Progenitor cell of endocrine pancreas (in vitro differentiated cells): ENCODE data around the gene GPX4. TPM values are rescaled to one million over a fixed set of nuclear protein-coding genes. Genes with fewer than 3 reads are reported as not detected.

ENCODE experiments used
- DNase-seq: peaks from one replicate; pipeline ENCODE4 v3.0.0; 2021; ENCODE audit warnings: low spot score; ENCODE audit not compliant: unreplicated experiment
- H3K27ac Mint-ChIP-seq: 2 replicates; pipeline ENCODE4 v1.8.0; 2021; ENCODE audit warnings: mild to moderate bottlenecking, moderate library complexity, mixed read lengths
- H3K27me3 Mint-ChIP-seq: 2 replicates; pipeline ENCODE4 v1.8.0; 2021; ENCODE audit warnings: mixed read lengths
- H3K36me3 Mint-ChIP-seq: 2 replicates; pipeline ENCODE4 v1.8.0; 2022; ENCODE audit warnings: mixed read lengths; ENCODE audit not compliant: insufficient read depth
- H3K4me1 Mint-ChIP-seq: 2 replicates; pipeline ENCODE4 v1.8.0; 2021; ENCODE audit warnings: low read depth, mixed read lengths
- H3K4me3 Mint-ChIP-seq: 2 replicates; pipeline ENCODE4 v1.8.0; 2021; ENCODE audit warnings: low read depth, mild to moderate bottlenecking, moderate library complexity, mixed read lengths
- H3K9me3 Mint-ChIP-seq: 2 replicates; pipeline ENCODE4 v1.8.0; 2021; ENCODE audit warnings: low read depth, mixed read lengths
- total RNA-seq: library from RNA; stranded (reverse); gene quantifications from 2 replicates; pipeline ENCODE4 v1.2.1, GENCODE V29; 2021
- TF ChIP-seq, protein P1 (sequence below): fragments of 200-600 bp; sonication (generic); IDR thresholded peaks from one replicate; pipeline ENCODE4 v1.5.0; 2021; ENCODE audit warnings: antibody characterized with exemption, mild to moderate bottlenecking; ENCODE audit not compliant: unreplicated experiment

Gene GPX4
- total RNA-seq, 1 donor from 2014 or later: 231 TPM

GRCh38 chr19:1063030-1063908, 40.5 kb upstream of the GPX4 start:
- Mint-ChIP-seq H3K27ac (no peak overlapping the region), H3K4me3 (no peak overlapping the region)
- no peak for DNase-seq

DNA sequence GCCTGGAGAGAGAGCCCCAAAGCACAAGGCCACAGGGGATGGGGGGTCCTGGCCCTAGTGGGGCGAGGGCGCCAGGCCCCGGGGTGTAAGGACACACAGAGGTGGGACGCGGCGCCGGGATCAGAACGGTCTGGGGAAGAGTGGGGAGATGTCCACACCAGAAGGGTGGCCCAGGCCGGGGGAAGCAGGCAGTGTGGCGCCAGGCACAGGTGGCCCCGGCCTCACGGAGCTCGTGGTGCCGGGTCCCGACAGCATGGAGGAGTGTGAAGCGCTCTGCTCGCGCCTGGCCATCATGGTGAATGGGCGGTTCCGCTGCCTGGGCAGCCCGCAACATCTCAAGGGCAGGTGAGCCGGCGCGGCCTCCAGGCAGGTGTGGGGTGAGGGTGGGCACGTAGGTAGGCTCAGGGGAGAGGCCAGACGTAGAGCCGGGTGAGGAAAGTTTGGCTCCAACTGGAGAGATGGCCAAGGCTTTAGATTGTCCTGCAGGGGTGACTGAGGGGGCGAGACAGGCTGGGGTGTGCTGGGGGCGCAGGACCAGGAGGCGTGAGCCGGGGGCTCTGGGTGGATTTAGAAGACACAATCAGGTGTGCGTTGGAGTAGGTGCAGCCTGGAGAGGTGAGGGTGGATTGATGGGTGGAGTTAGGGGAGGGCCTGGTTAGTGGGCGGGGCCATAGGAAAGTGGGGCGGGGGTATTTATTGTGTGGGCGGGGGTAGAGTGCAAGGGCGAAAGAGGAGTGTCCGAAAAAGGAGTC, 39.7 kb upstream of the GPX4 start:
- no peak for DNase-seq
- TF ChIP-seq, protein P1, sequence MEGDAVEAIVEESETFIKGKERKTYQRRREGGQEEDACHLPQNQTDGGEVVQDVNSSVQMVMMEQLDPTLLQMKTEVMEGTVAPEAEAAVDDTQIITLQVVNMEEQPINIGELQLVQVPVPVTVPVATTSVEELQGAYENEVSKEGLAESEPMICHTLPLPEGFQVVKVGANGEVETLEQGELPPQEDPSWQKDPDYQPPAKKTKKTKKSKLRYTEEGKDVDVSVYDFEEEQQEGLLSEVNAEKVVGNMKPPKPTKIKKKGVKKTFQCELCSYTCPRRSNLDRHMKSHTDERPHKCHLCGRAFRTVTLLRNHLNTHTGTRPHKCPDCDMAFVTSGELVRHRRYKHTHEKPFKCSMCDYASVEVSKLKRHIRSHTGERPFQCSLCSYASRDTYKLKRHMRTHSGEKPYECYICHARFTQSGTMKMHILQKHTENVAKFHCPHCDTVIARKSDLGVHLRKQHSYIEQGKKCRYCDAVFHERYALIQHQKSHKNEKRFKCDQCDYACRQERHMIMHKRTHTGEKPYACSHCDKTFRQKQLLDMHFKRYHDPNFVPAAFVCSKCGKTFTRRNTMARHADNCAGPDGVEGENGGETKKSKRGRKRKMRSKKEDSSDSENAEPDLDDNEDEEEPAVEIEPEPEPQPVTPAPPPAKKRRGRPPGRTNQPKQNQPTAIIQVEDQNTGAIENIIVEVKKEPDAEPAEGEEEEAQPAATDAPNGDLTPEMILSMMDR: no peak
- Mint-ChIP-seq H3K4me3 (peak overlapping the region; percentile 44), H3K27me3 (peaks cover 18% of the 10 kb centered on the region), H3K9me3 (no peaks in the 10 kb centered on the region), H3K36me3 (no peaks in the 10 kb centered on the region), H3K27ac (no peak overlapping the region), H3K4me1 (peaks cover 1% of the 10 kb centered on the region)

More at GRCh38 chr19:1063030-1063908, 40.5 kb upstream of the GPX4 start:
- peaks cover 1% of the 10 kb centered on the region for H3K4me1 Mint-ChIP-seq
- no peaks in the 10 kb centered on the region for H3K9me3 Mint-ChIP-seq
- no peaks in the 10 kb centered on the region for H3K36me3 Mint-ChIP-seq
- H3K27me3 Mint-ChIP-seq: peaks cover 12% of the 10 kb centered on the region
- TF ChIP-seq, protein P1: no peak

GRCh38 chr19:1064661-1065605, 38.9 kb upstream of the GPX4 start:
- no peak overlapping the region for H3K27ac Mint-ChIP-seq
- H3K27me3 Mint-ChIP-seq: peaks cover 23% of the 10 kb centered on the region
- H3K4me1 Mint-ChIP-seq: peaks cover 1% of the 10 kb centered on the region
- H3K36me3 Mint-ChIP-seq: no peaks in the 10 kb centered on the region
- peak overlapping the region; percentile 44 for H3K4me3 Mint-ChIP-seq
- TF ChIP-seq, protein P1: peak; percentile 85
- peak; percentile 59 for DNase-seq
- H3K9me3 Mint-ChIP-seq: no peaks in the 10 kb centered on the region

DNA sequence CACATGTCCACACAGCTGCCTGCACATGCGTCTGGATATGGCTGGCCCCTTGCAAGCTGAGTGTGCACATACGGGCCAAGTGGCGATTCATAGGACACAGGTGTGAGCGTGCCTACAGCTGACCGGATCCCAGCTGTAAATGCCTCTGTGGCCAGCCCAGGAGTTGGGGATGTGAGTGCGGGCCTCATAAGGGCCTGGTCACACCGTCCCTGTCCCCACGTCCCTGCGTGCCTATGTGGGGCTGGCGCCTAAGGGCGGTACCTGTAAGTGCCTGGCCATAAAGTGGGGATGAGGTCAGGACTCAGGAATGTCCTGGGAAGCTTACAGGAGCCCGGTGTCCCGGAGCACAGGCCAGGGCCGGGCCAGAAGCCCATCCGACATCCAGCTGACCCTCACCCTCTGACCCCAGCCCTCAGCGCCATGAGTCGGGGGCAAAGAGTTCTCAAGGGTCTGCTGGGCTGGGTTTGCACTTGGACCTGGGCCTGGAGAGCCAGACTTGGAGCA, 38.1 kb upstream of the GPX4 start:
- H3K9me3 Mint-ChIP-seq: no peaks in the 10 kb centered on the region
- DNase-seq: no peak
- H3K4me3 Mint-ChIP-seq: peak overlapping the region; percentile 26
- peak overlapping the region; percentile 24 for H3K27ac Mint-ChIP-seq
- H3K36me3 Mint-ChIP-seq: no peaks in the 10 kb centered on the region
- peaks cover 1% of the 10 kb centered on the region for H3K4me1 Mint-ChIP-seq
- TF ChIP-seq, protein P1: no peak
- H3K27me3 Mint-ChIP-seq: peaks cover 26% of the 10 kb centered on the region
